VCaP (cell line): Measurements from ENCODE around the gene NSL1.
A peak's percentile ranks its signal among the peaks of the same experiment; 100 is the strongest.
"Not testable (repeated sequence)": the region's sequence is repeated elsewhere in the genome, so short reads cannot be mapped to it uniquely, and the experiment has no call there.

Source experiments
- H3K27ac ChIP-seq: fragments of 450-650 bp; 2 replicates; pipeline ENCODE4 v1.5.1; 2017
- TF ChIP-seq, protein P1 (sequence below): fragments of 450-650 bp; conservative IDR thresholded peaks from 2 replicates; pipeline ENCODE4 v1.5.1; 2017; ENCODE audit warnings: mild to moderate bottlenecking, moderate library complexity

Gene NSL1

DNA sequence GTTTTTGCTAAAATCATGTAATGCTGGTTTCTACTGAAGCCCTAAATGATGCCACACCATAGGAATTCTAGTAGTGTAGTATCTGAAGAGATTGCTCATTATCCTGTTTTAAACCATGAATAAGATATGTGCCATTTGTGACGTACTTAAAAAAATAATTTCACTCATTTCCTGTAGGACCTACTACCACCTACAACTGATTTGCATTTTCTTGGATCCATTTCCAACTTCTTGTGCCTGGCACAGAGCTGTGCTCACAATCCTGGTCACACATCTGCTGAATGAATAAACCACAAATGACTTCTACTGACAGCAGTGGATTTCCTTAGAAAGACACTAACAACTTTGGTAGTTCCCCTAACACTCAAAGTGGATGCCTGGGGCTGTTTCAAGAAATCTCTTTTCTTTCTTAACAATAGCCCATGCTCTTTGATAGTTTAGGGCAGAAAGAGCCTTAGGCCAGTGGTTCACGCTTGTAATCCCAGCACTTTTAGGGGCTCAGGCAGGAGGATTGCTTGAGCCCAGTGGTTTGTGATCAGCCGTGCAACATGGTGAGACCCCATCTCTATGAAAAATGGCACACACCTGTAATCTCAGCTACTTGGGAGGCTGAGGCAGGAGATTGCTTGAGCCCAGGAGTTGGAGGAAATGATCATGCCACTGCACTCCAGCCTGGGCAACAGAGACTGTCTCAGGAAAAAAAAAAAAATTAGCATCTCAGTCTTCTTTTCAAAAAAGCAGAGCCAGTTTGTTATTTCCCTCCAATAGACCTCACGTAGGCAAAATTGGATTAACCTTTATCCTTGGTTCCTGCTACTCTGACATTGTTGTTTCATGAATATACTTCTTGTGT lies 78.9 kb downstream of the NSL1 start:
- TF ChIP-seq, protein P1, sequence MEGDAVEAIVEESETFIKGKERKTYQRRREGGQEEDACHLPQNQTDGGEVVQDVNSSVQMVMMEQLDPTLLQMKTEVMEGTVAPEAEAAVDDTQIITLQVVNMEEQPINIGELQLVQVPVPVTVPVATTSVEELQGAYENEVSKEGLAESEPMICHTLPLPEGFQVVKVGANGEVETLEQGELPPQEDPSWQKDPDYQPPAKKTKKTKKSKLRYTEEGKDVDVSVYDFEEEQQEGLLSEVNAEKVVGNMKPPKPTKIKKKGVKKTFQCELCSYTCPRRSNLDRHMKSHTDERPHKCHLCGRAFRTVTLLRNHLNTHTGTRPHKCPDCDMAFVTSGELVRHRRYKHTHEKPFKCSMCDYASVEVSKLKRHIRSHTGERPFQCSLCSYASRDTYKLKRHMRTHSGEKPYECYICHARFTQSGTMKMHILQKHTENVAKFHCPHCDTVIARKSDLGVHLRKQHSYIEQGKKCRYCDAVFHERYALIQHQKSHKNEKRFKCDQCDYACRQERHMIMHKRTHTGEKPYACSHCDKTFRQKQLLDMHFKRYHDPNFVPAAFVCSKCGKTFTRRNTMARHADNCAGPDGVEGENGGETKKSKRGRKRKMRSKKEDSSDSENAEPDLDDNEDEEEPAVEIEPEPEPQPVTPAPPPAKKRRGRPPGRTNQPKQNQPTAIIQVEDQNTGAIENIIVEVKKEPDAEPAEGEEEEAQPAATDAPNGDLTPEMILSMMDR: no peak
- H3K27ac ChIP-seq: no peak overlapping the region

DNA sequence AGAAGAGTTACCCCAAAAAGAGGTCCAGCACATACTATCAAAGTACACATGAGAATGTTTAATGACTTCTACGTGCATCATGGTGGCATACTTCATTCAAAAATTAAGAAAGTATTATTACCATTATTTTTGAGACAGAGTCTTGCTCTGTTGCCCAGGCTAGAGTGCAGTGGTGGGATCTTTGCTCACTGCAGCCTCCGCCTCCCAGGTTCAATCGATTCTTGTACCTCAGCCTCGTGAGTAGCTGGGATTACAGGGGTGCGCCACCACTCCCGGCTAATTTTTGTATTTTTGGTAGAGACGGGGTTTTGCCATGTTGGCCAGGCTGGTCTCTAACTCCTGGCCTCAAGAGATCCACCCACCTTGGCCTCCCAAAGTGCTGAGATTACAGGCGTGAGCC lies 79.6 kb downstream of the NSL1 start:
- not testable (repeated sequence) for H3K27ac ChIP-seq

DNA sequence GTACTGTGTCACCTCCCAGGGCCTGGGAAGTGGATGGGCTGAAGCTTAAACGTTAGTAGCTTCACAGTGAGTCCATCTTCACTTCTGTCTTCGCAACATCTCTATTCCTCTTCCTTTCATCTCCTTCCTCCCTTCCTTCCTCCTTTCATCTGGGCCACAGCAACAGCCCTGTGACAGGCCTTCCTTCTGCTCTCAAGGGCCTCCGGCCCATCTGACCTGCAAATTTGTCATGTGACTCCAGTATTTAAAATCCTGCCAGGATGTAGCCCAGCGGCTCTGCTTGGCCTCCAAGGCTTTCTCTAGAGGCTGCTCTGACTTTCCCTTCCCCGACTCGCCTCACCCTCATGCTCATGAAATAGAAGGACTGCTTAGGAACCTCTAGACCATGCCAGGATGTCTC lies 81.0 kb downstream of the NSL1 start:
- TF ChIP-seq, protein P1: no peak
- no peak overlapping the region for H3K27ac ChIP-seq

DNA sequence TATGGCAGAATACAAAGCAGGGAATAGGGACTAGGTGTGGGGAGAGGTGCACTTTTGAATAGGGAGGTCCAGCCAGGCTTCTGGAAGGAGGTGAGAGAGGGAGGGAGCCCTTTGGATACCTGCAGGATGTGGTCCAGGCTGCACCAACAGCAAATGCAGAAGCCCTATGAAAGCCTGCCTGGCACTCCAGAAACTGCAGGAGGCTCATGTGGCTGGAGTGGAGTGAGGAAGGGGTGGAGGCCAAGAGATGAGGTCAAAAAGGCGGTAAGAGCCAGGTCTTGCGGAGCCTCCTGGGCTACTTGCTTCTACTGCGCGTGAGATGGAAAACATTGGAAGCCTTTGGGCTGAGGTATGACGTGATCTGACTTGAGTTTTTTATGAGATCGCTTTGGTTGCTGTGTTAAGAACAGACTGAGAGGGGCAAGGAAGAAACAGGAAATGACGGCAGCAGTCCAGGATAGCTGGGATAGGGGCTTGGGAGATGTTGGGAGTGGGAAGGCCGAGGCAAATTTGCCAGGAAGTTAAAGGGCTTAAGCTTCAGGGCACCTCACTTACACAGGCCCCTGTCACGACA lies 87.5 kb downstream of the NSL1 start:
- H3K27ac ChIP-seq: no peak overlapping the region
- TF ChIP-seq, protein P1: no peak

DNA sequence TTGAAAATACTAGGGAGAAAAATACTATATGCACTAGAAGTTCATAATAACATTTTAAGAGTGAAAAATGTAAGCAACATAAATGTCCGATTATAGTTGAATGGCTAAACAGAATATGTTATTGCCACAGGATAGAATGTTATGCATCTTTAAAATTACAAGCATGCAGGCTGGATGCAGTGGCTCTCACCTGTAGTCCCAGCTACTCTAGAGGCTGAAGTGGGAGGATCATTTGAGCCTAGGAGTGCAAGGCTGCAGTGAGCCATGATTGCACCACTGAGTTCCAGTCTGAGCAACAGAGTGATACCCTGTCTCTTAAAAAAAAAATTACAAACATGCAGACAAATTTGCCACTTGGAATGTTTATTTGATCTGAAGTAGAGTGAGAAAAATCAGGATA lies 88.9 kb downstream of the NSL1 start:
- H3K27ac ChIP-seq: no peak overlapping the region
- TF ChIP-seq, protein P1: no peak

DNA sequence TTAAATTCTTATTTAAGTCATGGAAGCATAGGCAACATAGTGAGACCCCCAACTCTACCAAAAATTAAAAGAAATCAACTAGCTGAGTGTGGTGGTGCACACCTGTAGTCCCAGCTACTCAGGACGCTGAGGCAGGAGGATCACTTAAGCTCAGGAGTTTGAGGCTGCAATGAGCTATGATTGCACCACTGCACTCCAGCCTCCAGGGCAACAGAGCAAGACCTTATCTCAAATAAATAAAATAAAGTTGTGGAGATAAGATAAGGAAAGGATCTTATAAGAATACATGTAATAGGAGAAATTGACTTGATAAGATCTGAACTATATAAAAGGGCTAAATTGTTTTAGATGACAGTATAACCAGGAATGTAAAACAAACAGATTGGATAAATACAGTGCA lies 89.7 kb downstream of the NSL1 start:
- no peak overlapping the region for H3K27ac ChIP-seq

DNA sequence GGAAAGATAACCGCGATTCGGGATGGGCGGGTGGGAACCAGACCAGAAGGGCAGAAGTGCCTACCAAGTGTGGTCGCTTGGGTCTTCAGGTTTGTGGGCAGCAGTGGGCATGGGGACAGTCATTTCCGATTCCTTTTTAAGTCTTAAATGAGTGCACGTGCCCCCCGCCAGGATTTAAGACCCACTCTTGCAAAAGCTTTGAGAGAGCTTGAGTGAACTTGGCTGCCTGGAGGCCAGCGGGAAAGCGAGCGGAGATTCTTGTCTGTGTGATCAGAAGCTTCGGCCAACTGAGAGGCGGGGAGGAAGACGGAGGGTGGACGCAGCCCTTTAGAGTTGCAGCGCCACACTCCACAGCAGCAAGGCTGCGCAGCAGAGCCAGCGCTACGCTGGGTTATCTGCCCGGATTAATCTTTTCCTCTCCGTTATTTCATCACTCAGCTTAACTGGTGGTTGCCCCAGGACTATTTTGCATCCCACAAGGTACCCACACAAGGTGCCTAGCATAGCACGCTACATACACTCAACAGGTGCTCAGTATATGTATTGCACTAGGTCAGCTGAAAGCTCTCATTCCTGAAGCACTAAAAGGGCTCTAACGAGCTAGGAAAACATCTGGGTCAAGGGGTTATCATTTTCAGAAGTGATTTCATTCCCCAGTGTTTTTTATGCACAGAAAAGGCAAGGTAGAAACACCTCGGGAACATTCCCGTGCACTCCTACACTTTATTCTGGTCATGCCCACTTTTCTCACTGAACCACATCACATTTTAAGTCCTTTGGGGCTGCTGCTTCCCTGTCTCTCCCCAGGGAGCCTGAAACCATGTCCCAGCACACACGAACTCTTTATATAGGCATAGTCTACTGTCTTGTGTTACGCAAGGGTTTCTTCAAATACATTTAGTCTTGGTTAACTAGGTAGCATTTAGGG lies 90.4 kb downstream of the NSL1 start:
- TF ChIP-seq, protein P1: peak; percentile 39
- H3K27ac ChIP-seq: no peak overlapping the region; the same call in 1 of the 2 replicates

More for the DNA sequence above, 89.7 kb downstream of the NSL1 start:
- TF ChIP-seq, protein P1: no peak; the same call in 1 of the 2 replicates
